ENCODE results near the gene NCOA5.

DNA sequence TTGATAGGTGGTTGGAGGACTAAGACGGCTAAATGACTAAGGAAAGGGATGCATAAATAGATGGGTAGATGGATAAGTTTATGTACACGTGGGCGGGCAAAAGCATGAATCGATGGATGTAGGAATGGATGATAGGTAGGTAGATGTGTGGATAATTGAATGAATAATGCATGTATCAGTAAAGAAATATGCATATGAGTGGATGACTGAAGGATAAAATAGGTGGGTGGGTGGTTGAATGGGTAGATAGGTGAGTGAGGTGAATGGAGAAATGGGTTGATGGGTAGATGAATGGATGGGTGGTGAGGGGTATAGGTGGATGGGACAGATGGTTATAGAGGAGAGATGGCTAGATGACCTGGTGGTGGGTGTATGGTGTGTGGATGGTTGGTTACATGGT lies 40.6 kb downstream of the NCOA5 start:
- TF ChIP-seq, protein P1, sequence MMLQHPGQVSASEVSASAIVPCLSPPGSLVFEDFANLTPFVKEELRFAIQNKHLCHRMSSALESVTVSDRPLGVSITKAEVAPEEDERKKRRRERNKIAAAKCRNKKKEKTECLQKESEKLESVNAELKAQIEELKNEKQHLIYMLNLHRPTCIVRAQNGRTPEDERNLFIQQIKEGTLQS (CRISPR knock-in tag; conservative IDR thresholded peaks at IDR 0.05): no peak
- no peak for TF ChIP-seq FOXP1 (CRISPR knock-in tag; IDR thresholded peaks at IDR 0.05; ENCODE audit: borderline replicate concordance)
- TF ChIP-seq, protein P2, sequence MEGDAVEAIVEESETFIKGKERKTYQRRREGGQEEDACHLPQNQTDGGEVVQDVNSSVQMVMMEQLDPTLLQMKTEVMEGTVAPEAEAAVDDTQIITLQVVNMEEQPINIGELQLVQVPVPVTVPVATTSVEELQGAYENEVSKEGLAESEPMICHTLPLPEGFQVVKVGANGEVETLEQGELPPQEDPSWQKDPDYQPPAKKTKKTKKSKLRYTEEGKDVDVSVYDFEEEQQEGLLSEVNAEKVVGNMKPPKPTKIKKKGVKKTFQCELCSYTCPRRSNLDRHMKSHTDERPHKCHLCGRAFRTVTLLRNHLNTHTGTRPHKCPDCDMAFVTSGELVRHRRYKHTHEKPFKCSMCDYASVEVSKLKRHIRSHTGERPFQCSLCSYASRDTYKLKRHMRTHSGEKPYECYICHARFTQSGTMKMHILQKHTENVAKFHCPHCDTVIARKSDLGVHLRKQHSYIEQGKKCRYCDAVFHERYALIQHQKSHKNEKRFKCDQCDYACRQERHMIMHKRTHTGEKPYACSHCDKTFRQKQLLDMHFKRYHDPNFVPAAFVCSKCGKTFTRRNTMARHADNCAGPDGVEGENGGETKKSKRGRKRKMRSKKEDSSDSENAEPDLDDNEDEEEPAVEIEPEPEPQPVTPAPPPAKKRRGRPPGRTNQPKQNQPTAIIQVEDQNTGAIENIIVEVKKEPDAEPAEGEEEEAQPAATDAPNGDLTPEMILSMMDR (IDR thresholded peaks at IDR 0.05): no peak
- no peak for TF ChIP-seq ETV6 (CRISPR knock-in tag; IDR thresholded peaks at IDR 0.05)
- TF ChIP-seq, protein P3, sequence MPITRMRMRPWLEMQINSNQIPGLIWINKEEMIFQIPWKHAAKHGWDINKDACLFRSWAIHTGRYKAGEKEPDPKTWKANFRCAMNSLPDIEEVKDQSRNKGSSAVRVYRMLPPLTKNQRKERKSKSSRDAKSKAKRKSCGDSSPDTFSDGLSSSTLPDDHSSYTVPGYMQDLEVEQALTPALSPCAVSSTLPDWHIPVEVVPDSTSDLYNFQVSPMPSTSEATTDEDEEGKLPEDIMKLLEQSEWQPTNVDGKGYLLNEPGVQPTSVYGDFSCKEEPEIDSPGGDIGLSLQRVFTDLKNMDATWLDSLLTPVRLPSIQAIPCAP (CRISPR knock-in tag; IDR thresholded peaks at IDR 0.05): no peak
- TF ChIP-seq, protein P4, sequence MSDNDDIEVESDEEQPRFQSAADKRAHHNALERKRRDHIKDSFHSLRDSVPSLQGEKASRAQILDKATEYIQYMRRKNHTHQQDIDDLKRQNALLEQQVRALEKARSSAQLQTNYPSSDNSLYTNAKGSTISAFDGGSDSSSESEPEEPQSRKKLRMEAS (CRISPR knock-in tag; IDR thresholded peaks at IDR 0.05): no peak
- no peak for TF ChIP-seq NFYB (CRISPR knock-in tag; conservative IDR thresholded peaks at IDR 0.05; ENCODE audit: low read depth)
- no peak for TF ChIP-seq ZNF138 (CRISPR knock-in tag; conservative IDR thresholded peaks at IDR 0.05)
